Pancreas (tissue), 10 donors: ENCODE data around the gene PRR3. TPM values are rescaled to one million over a fixed set of nuclear protein-coding genes. Genes with fewer than 3 reads are reported as not detected.
A peak's percentile ranks its signal among the peaks of the same experiment; 100 is the strongest.

Experiments used
- ATAC-seq, 4 donors: fragments of 200-7000 bp; cut with Tn5 transposase; one replicate each; pipeline versions ENCODE4 v1.8.0 to v1.9.1; 2020; ENCODE audit warnings: mild to moderate bottlenecking in 4 of 4, moderate library complexity in 4 of 4
- DNase-seq, 6 donors: peaks; one replicate each; pipeline ENCODE4 v3.0.0-alpha.2; 2020
- FAIRE-seq: peaks from 2 replicates; lab custom pipeline; 2012; peaks lifted over from hg19 to GRCh38; lab: Jason Lieb, UNC
- H3K27ac ChIP-seq, 4 donors: fragments of 200-600 bp; sonication (generic); 1 replicate in 3 of 4; 2 replicates in 1 of 4; pipeline versions ENCODE4 v1.5.0 to v1.8.0; 2020
- H3K27me3 ChIP-seq, 4 donors: fragments of 200-600 bp; one replicate each; pipeline ENCODE4 v1.8.0; 2021
- H3K36me3 ChIP-seq, 3 donors: fragments of 200-600 bp; sonication (generic) in 1 of 3; one replicate each; pipeline versions ENCODE4 v1.5.0 to v1.8.0; 2020 to 2021
- H3K4me1 ChIP-seq, 3 donors: fragments of 200-600 bp; one replicate each; pipeline ENCODE4 v1.8.0; 2021
- H3K4me3 ChIP-seq, 4 donors: fragments of 200-600 bp; sonication (generic) in 2 of 4; one replicate each; pipeline versions ENCODE4 v1.5.0 to v1.8.0; 2020 to 2021
- H3K9me3 ChIP-seq, 4 donors: fragments of 200-600 bp; one replicate each; pipeline ENCODE4 v1.8.0; 2021
- WGBS, 2 donors: extraction: QIAGEN DNeasy Blood & Tissue Kit; methylation state at CpG; one replicate each; pipeline ENCODE4 v1.1.7; 2013; 5-methylcytosine and 5-hydroxymethylcytosine counted together
- intact Hi-C, 3 donors: fragments of 100-400 bp; cut with DNase I; formaldehyde crosslinking; loops; one replicate each; pipeline versions ENCODE4 v1.11.1 to v1.14.2; 2022
- microRNA-seq, 2 donors: library from miRNA; unstranded; fragments of <30 nt; microRNA quantifications; one replicate each; pipeline versions ENCODE4 to v1.1.0, GENCODE V29; 2019 to 2020
- polyA plus RNA-seq, 2 donors: library from polyadenylated mRNA; stranded (reverse); fragments of 200-250 nt; gene quantifications; one replicate each; pipeline ENCODE4 v1.2.3, GENCODE V29; 2013
- total RNA-seq, 6 donors: library from RNA; stranded (reverse); fragmentation: NEBNext Ultra II Directional in 4 of 6; extraction: Animal tissue kit (Norgen Biotek cat#: 25700) in 4 of 6; gene quantifications; one replicate each; pipeline versions ENCODE4 v1.2.1 to v1.2.4, GENCODE V29; 2021 to 2023
- TF ChIP-seq, protein P1 (sequence below), 4 donors: fragments of 200-600 bp; sonication (generic) in 3 of 4; IDR thresholded peaks; one replicate each; pipeline versions ENCODE4 v1.5.0 to v1.8.0; 2021; ENCODE audit warnings: antibody characterized with exemption in 4 of 4
- donor health status: healthy with polysubstance abuse.
- donor health status: DM: no; HTN: no; CAD: no; lungs with moderate emphysema.
- donor health status: DM: no; HTN: no; CAD: no.
- donor health status: control.
- donor health status: control.
- donor health status: Bipolar disorder and iron deficiency.
- donor health status: DM: yes; HTN: yes; CAD: no.
- donor health status: DM: no; HTN: no; CAD: no.
- donor health status: DM: no; HTN: no; CAD: no.
- donor health status: DM: yes; HTN: yes; CAD: no.

PRR3 gene
- total and polyA plus RNA-seq, 8 donors = 2.2 to 8.7 (median 3.7) TPM

- TF ChIP-seq, protein P1, sequence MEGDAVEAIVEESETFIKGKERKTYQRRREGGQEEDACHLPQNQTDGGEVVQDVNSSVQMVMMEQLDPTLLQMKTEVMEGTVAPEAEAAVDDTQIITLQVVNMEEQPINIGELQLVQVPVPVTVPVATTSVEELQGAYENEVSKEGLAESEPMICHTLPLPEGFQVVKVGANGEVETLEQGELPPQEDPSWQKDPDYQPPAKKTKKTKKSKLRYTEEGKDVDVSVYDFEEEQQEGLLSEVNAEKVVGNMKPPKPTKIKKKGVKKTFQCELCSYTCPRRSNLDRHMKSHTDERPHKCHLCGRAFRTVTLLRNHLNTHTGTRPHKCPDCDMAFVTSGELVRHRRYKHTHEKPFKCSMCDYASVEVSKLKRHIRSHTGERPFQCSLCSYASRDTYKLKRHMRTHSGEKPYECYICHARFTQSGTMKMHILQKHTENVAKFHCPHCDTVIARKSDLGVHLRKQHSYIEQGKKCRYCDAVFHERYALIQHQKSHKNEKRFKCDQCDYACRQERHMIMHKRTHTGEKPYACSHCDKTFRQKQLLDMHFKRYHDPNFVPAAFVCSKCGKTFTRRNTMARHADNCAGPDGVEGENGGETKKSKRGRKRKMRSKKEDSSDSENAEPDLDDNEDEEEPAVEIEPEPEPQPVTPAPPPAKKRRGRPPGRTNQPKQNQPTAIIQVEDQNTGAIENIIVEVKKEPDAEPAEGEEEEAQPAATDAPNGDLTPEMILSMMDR (IDR thresholded peaks at IDR 0.05) = no peak
- Histone ChIP-seq H3K27ac (no peak overlapping the region), H3K36me3 (peaks cover 2 to 38% (median 9%) of the 10 kb centered on the region in 3 donors), H3K9me3 (no peaks in the 10 kb centered on the region), H3K27me3 (no peaks in the 10 kb centered on the region), H3K4me1 (peaks cover 18 to 38% (median 32%) of the 10 kb centered on the region in 3 donors), H3K4me3 (no peak overlapping the region)
- no peak for DNase-seq
- FAIRE-seq = no peak
- WGBS, 2 donors = 34 to 47% methylated on average over 2 of the region's 2 CpGs
- no peak for ATAC-seq
- intact Hi-C loops = no loop called here
Observed at GRCh38 chr6:30611856-30612194, 54.7 kb downstream of the PRR3 start.

GRCh38 chr6:30612213-30612612 is 55.1 kb downstream of the PRR3 start:
- DNase-seq (no peak), ATAC-seq (no peak), FAIRE-seq (no peak)
- peaks cover 18 to 38% (median 32%) of the 10 kb centered on the region in 3 donors for H3K4me1 ChIP-seq
- TF ChIP-seq, protein P1 (IDR thresholded peaks at IDR 0.05) = no peak
- intact Hi-C loops = no loop called here
- H3K36me3 ChIP-seq = peaks cover 0 to 35% (median 8%) of the 10 kb centered on the region in 3 donors
- H3K4me3 ChIP-seq = no peak overlapping the region
- WGBS, 2 donors = 41 to 52% methylated on average over 1 of the region's 1 CpG
- peak overlapping the region in 1 of 4 donors; percentile 98 for H3K27ac ChIP-seq
- H3K9me3 ChIP-seq = no peaks in the 10 kb centered on the region
- no peaks in the 10 kb centered on the region for H3K27me3 ChIP-seq

DNA sequence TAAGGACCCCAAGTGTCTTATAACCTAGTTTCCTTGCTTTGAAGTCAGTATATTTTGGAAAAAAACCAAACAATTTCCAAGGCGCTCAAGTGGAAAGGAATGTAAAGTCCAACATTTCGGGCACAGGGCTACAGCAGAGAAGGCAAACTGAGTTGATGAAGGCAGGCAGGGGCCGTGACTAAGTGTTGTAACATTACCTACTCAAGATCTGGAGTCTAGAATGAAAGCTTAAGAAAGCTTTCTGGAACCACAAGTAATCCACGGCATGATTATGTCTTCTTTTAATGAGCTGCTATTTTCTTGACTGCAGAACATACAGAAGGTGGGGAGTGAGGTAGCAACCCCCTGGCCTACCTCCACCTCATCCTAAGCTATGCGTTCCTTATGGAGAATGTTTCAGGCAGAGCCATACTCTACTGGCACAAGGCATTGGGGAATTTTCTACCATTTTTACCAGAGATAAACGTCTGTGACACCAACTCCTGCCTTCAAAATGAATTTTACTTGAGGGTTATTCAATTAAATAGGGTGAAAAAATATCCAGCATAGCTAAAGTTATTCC is 55.7 kb downstream of the PRR3 start:
- Histone ChIP-seq H3K4me1 (peaks cover 18 to 38% (median 32%) of the 10 kb centered on the region in 3 donors), H3K36me3 (peaks cover 0 to 29% (median 6%) of the 10 kb centered on the region in 3 donors), H3K4me3 (no peak overlapping the region), H3K27me3 (no peaks in the 10 kb centered on the region), H3K9me3 (no peaks in the 10 kb centered on the region), H3K27ac (peak overlapping the region in 2 of 4 donors; percentile 13 to 98)
- TF ChIP-seq, protein P1 (IDR thresholded peaks at IDR 0.05) = no peak
- FAIRE-seq = no peak
- intact Hi-C loops = no loop called here
- no peak for DNase-seq
- 24 to 30% methylated on average over 6 of the region's 6 CpGs for WGBS, 2 donors
- ATAC-seq = no peak

Small RNAs within 50 kb of the gene (microRNA-seq; reads per million reads assigned to microRNA genes)
- gene MIR877 = 22.8 to 33.3 reads per million in 2 donors

Other genes with a start within 250 kb of the PRR3 start
- 1 to 10 TPM; 5.6 to 8.6 (median 6.6) TPM for gene TRIM39, start 230.4 kb upstream of the PRR3 start, total RNA-seq
- gene TRIM39, start 230.4 kb upstream of the PRR3 start, polyA plus RNA-seq = 10 to 100 TPM; 10.2 to 12.5 TPM
- 10 to 100 TPM; 21.2 to 31.6 (median 25.8) TPM for gene RPP21, start 212.1 kb upstream of the PRR3 start, total RNA-seq
- 10 to 100 TPM; 84.2 to 93.1 TPM for gene RPP21, start 212.1 kb upstream of the PRR3 start, polyA plus RNA-seq
- gene HLA-E, start 67.8 kb upstream of the PRR3 start, total RNA-seq = 100 to 1,000 TPM in 2 of 6 donors, 10 to 100 TPM in 4; 65.7 to 158 (median 81.1) TPM
- gene HLA-E, start 67.8 kb upstream of the PRR3 start, polyA plus RNA-seq = 100 to 1,000 TPM in 1 of 2 donors, 10 to 100 TPM in 1; 85.3 to 131 TPM
- 10 to 100 TPM; 32.3 to 51.0 (median 38.1) TPM for gene GNL1, start 806 bp upstream of the PRR3 start, total RNA-seq
- gene GNL1, start 806 bp upstream of the PRR3 start, polyA plus RNA-seq = 10 to 100 TPM; 47.8 to 86.6 TPM
- 10 to 100 TPM; 17.4 to 30.7 (median 24.9) TPM for gene ABCF1, start 14.1 kb downstream of the PRR3 start, total RNA-seq
- 10 to 100 TPM; 21.6 to 24.9 TPM for gene ABCF1, start 14.1 kb downstream of the PRR3 start, polyA plus RNA-seq
- 10 to 100 TPM; 34.8 to 57.9 (median 43.0) TPM for gene PPP1R10, start 59.9 kb downstream of the PRR3 start, total RNA-seq
- 10 to 100 TPM; 25.1 to 34.3 TPM for gene PPP1R10, start 59.9 kb downstream of the PRR3 start, polyA plus RNA-seq
- gene MRPS18B, start 60.5 kb downstream of the PRR3 start, total RNA-seq = 10 to 100 TPM; 24.5 to 39.5 (median 29.1) TPM
- 10 to 100 TPM; 22.9 to 41.1 TPM for gene MRPS18B, start 60.5 kb downstream of the PRR3 start, polyA plus RNA-seq
- 1 to 10 TPM; 2.1 to 6.8 (median 2.9) TPM for gene ATAT1, start 69.6 kb downstream of the PRR3 start, total RNA-seq
- 1 to 10 TPM; 6.8 to 9.1 TPM for gene ATAT1, start 69.6 kb downstream of the PRR3 start, polyA plus RNA-seq
- 10 to 100 TPM in 3 of 6 donors, 1 to 10 TPM in 3; 7.9 to 12.9 (median 9.9) TPM for gene C6orf136, start 89.8 kb downstream of the PRR3 start, total RNA-seq
- 10 to 100 TPM; 33.9 to 57.1 TPM for gene C6orf136, start 89.8 kb downstream of the PRR3 start, polyA plus RNA-seq
- gene DHX16, start 115.7 kb downstream of the PRR3 start, total RNA-seq = 10 to 100 TPM; 10.9 to 16.2 (median 13.0) TPM
- 10 to 100 TPM; 41.1 to 44.4 TPM for gene DHX16, start 115.7 kb downstream of the PRR3 start, polyA plus RNA-seq
- 10 to 100 TPM in 2 of 6 donors, 1 to 10 TPM in 4; 5.3 to 27.2 (median 7.8) TPM for gene PPP1R18, start 129.3 kb downstream of the PRR3 start, total RNA-seq
- 10 to 100 TPM; 25.8 to 27.1 TPM for gene PPP1R18, start 129.3 kb downstream of the PRR3 start, polyA plus RNA-seq
- gene NRM, start 133.7 kb downstream of the PRR3 start, total RNA-seq = 1 to 10 TPM; 3.3 to 7.9 (median 4.6) TPM
- 10 to 100 TPM; 18.2 to 23.6 TPM for gene NRM, start 133.7 kb downstream of the PRR3 start, polyA plus RNA-seq
- gene MDC1, start 160.0 kb downstream of the PRR3 start, total RNA-seq = 10 to 100 TPM; 12.3 to 18.7 (median 13.5) TPM
- 10 to 100 TPM; 18.9 to 28.0 TPM for gene MDC1, start 160.0 kb downstream of the PRR3 start, polyA plus RNA-seq
- gene TUBB, start 163.1 kb downstream of the PRR3 start, total RNA-seq = 100 to 1,000 TPM in 4 of 6 donors, 10 to 100 TPM in 2; 66.1 to 171 (median 116) TPM
- 100 to 1,000 TPM in 1 of 2 donors, 10 to 100 TPM in 1; 67.9 to 111 TPM for gene TUBB, start 163.1 kb downstream of the PRR3 start, polyA plus RNA-seq
- gene FLOT1, start 185.4 kb downstream of the PRR3 start, total RNA-seq = 10 to 100 TPM; 45.7 to 92.2 (median 51.3) TPM
- 100 to 1,000 TPM; 123 to 151 TPM for gene FLOT1, start 185.4 kb downstream of the PRR3 start, polyA plus RNA-seq
- 10 to 100 TPM; 23.0 to 87.5 (median 41.3) TPM for gene IER3, start 187.3 kb downstream of the PRR3 start, total RNA-seq
- 100 to 1,000 TPM in 1 of 2 donors, 10 to 100 TPM in 1; 99.4 to 174 TPM for gene IER3, start 187.3 kb downstream of the PRR3 start, polyA plus RNA-seq